Fibroblast of gingiva (primary cell): ENCODE data around the gene DPH1.
A peak's percentile ranks its signal among the peaks of the same experiment; 100 is the strongest.

Experiments used
- DNase-seq: peaks from one replicate; pipeline ENCODE4 v3.0.0-alpha.2; 2011; ENCODE audit warnings: low read depth

DPH1 gene

DNA sequence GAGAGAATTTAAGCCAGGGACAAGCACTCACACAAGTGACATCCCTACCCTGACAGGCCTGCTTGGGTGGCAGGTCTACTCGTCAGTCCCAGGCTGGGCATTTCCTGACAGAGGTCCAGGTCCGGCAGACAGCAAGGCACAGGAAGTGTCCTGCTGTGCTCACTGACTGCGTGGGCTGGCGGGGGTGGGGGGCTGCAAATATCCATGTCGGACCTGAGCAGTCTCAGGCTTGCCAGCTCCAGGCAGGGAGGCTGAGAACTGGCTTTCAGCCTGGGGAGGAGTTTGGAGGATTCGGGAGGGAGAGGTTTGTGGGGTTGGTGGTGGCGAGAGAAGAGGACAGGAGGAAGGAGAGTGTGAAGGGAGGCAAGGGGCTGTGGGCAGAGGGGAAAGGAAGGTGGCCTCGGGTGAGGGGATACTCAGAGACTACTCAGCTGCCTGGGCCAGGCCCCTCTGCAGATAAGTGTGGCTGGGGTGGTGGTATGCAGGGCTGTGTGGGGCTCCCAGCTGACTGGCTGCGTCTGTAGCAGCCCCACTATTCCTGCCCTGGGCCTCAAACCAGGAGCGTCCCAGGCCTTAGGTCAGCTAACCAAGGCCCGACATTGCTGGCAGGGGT lies 32.7 kb downstream of the DPH1 start:
- DNase-seq, result no peak

DNA sequence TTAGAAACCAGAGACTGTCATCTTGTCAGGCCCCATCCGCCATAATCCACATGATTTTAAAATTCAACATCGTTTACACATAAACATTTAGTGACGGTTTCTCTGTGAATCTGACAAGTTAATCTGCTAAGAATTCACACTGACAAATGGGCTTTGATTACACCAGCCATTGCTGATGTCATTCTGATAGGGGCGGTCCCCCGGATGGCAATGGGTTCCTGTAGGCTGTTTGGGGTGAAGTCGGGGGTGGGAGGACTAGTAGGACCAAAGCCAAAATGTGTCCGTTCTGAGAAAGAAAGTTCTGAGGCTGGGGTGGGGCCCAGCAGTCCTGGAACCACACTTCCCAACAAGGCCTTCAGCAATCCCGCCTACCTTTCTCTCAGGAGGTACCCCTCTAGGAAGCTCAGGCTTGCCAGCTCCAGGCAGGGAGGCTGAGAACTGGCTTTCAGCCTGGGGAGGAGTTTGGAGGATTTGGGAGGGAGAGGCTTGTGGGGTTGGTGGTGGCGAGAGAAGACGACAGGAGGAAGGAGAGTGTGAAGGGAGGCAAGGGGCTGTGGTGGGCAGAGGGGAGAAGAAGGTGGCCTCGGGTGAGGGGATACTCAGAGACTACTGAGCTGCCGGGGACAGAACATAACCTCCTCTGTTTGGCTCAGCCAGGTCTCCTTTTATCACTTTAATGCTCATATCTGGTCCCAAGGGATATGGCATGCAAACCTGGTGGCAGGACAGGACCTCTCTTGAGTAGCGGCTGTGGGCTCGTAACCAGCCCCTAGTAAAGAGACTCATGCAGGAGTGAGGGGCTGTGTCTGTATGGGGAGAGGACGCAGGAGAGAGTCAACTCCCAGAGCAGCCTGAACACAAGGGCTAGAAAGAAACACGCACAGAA lies 33.6 kb downstream of the DPH1 start:
- no peak for DNase-seq

DNA sequence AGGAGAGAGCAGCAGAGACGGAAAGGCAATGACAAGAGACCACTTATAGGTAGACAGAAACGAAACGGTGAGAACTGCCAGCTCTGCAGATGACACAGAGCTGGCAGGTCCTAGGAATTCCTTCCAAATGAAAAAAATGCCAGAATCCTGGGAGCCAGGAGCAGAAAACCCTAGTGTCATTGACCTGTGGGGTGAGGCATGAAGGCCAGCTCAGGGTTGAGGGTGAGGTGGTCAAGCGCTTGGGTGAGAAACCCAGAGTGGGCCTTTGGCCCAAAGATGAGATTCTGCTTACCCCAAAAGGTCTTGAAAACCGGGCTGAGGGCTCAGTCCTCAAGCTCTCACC lies 34.2 kb downstream of the DPH1 start:
- no peak for DNase-seq

DNA sequence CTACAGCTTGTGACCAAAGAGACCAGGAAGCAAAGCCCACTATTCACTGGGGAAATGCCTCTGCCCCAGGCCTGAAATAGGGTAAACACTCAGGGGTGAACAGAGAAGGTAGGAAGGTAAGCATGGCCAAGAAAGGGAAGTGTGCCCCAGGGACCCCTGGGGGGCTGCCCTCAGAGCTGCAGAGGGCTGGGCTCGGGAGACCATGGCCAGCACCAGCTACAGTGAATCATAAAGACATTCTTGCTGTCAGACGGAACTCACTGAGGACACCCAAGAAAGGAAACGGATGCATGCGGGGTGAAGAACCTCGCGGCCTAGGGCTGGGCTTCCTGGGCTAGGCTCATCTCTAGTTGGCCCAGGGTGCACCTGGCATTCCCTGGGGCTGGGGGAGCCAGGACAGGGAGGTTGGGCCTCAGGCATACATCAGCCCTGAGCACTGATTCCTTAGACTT lies 34.6 kb downstream of the DPH1 start:
- DNase-seq, result no peak

GRCh38 chr17:2064980-2065785 lies 35.2 kb downstream of the DPH1 start:
- DNase-seq, result peak; percentile 35

DNA sequence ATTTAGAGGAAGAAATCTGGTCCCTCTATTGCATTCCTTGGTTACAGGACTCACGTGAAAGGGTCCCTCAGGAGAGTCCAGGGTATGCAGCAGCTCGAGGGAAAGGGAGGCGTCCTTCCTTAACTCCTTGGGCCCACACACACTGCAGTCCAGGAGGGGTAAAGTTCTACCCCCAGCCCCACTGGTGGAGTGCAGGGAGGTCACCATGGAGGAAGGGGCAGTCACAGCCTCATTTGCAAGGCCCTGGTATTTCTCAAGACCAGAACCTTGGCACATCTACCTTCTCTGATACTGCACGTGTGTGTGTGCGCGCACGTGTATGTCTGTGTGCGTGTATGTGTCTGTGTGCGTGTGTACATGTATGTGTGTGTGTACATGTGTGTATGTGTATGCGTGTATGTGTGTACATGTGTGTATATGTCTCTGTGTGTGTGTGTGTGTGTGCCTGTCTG lies 36.0 kb downstream of the DPH1 start:
- DNase-seq, result no peak

DNA sequence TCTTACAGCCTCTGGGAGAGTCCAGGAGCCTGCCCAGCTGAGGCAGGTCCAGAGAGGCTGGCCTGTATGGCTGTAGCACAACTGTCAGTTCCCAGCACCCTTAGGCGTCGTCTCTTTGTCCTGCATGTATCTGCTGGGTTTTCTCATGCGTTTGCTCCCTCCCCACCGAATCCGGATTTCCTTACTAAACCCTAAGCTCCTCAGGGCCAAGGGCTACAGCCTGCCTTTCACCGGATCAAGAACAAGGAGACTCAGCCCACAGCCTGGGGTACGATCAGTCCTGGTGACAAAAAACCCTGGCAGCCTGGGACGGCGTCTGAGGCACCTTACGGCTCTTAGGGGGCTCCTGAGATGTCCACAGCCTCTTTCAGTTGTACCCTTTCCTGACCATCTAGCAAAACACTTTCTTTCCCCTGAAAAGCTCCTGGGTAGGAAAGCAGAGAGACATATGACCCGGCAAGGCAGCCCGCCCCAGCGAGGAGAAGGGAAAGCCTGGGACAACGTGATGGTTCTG lies 37.2 kb downstream of the DPH1 start:
- DNase-seq, result no peak

DNA sequence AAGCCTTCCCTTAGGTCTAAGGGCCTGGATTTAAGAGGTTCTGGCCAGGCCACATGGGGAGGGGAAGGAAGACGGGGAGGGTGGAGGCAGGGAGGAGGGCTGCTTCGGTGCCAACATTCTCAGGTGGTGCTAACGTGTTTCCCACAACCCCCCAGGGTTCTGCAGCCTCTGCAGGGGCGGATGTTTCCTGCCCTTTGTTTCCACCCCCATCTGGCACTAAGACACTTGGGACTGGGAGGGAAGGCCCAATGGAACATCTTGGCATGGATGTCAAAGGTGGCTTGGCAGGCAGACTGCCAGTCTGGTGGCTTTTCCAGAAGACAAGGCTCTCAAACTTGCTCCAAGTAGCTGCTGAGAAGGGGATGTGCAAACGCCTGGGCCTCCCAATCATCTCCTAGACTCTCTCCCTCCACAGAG lies 37.7 kb downstream of the DPH1 start:
- peak; percentile 36 for DNase-seq

- DNase-seq, result peak; percentile 41
Observed at GRCh38 chr17:2068031-2068518, 38.1 kb downstream of the DPH1 start.

DNA sequence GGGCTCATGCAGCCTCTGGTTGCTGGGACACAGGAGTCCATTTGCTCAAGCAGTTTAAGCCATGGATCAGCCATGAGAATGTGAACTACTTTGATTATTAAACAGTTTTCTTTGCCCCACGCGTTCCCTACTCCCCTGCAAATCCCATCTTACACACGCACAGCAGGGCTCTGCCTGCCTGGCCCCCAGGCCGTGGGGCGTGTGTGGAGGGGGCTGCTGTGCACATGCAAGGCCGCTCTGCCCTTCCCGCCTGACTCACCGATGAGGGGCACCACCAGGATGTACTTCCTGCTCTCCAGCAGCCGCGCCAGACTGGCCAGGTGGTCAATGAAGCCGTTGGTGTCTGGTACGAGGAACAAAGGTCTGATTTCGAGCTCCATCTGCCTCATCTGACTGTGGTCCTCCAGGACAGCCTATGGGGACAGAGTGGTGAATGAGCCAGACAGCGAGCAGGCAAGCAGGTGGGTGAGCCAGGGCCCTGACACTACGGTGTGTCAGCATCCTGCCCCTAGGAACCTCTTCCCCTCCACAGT lies 38.6 kb downstream of the DPH1 start:
- DNase-seq, result no peak

DNA sequence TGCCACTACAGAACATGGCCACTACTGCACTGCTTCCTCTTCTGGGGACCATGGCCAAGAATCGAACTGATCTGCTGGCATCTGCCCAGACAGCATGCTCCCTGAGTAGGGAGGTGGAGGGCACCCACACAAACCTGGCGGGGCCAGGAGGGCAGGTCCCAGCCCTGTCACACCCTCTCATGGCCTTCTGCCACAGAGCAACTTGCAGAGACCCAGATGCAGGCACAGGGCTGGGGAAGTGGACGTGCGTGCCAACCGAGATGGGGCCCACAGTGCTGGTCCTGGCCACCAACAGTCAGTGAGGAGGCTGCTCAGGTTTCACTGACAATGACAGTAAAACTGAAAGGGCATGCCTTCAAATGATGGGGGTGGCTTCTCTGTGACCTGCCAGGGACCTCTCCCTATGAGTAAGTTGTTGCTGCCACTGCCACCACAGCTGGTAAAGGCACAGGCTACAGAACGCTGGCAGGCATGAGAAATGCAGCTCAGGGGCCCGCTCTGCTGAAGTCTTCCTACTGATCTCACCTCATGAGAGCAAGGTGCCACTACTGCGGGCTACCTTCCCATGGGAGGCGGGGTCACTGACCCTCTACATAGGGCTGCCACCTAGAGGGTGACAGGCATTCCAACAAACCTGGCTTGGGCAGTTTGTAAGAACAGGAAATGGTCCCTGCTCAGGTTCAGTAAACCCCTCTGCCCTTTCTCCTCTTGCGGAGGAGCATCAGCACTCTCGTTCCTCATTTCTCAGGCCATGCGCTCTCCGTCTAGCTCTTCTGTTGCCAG lies 40.5 kb downstream of the DPH1 start:
- DNase-seq, result no peak

GRCh38 chr17:2071024-2071385 lies 41.1 kb downstream of the DPH1 start:
- no peak for DNase-seq

DNA sequence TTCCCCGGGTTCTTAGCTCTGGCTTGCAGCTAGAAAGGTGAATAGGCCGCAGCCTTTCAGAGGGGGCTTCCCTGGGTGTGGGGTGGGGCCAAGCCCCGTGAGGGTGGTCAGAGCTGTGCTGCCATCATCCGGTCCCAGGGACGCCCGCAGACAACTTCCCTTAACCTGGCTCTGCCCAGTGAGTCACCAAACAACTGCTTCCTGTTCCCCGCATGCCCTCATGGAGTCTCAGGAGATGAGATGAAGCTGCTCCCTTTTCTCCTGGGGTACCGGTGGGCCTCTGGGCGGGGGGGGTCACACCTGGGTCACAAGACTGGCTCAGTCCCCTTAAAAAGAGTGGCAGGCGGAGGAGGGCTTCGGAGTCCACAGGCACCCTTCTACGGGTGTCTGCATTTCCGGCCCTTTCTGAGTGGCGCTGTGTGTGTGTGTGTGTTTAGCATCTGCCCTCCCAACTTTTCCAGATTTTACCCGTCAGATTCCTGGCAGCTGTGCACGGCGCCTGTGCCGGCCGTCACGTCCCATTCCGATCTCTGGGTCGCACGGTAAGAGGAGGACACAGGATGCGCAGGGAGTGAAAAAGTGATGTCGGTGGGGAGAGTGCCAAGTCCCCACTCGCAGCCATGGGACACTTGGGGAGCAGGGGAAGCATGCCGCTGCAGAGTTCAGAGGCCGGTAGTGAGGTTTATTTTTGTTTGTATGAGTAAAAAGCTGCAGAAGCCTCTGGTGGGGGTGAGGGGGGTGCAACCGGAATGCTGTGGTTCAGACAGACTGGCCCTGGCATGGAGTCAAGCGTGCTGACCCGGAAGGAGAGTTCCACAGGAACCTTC lies 41.7 kb downstream of the DPH1 start:
- no peak for DNase-seq

DNA sequence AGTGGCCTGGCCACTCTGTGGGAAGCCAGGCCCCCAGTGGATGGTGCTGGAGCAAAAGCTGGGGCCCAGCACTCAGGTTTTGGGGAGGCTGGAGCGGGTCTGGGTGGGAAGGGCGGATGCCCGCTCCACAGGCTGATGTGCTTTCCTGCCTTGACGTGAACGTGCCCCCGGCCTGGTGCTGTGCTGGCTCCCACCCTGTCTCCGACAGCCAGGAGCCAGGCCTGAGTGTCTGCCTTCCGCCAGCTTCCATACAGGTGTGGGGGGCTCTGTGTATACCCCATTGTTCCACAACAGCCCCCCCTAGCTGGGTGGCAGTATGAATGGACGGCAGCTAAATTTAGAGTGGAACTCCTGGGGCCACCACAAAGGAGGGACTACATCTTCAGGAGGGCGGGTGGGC lies 45.0 kb downstream of the DPH1 start:
- DNase-seq, result no peak

- no peak for DNase-seq
Observed at GRCh38 chr17:2075336-2076086, 45.6 kb downstream of the DPH1 start.

GRCh38 chr17:2076087-2076984 lies 46.4 kb downstream of the DPH1 start:
- no peak for DNase-seq

DNA sequence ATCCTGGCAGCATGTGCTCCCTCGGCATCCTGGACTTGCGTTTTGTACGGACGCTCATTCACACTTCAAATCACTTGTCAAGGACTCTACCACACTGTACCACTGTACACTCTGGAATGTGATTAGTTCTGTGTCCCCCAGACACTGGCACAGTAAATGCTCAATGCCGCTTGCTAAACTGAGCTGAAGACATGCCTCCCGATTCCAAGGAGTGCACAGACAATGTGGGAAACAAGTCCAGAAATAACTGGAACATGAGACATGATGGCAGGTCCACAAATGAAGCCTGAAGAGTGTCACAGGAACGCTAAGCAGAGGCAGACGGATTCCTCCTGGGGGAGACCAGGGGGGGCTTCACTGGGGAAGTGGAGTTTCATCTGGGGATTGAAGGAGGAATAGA lies 47.1 kb downstream of the DPH1 start:
- DNase-seq, result no peak

GRCh38 chr17:2081564-2081963 lies 51.6 kb downstream of the DPH1 start:
- no peak for DNase-seq
